NCI-H1417 treated with DMSO at 0.1 percent for 48 hours (cell line): ENCODE measurements around the gene SLC7A5.
"Not testable (repeated sequence)": the region's sequence is repeated elsewhere in the genome, so short reads cannot be mapped to it uniquely, and the experiment has no call there.

Experiments used
- DNase-seq: peaks from one replicate; lab custom pipeline; 2025; lab: John Stamatoyannopoulos, UW

SLC7A5 gene

GRCh38 chr16:87869061-87869878 is at the start of gene SLC7A5:
Gene SLC7A5, minus strand, starts transcription at chr16:87869507. Its CDS starts 85 bp downstream, at chr16:87869422.
- DNase-seq = not testable (repeated sequence)

- no peak for DNase-seq
These were observed 49.0 kb upstream of the SLC7A5 start for GRCh38 chr16:87918338-87918737.

DNA sequence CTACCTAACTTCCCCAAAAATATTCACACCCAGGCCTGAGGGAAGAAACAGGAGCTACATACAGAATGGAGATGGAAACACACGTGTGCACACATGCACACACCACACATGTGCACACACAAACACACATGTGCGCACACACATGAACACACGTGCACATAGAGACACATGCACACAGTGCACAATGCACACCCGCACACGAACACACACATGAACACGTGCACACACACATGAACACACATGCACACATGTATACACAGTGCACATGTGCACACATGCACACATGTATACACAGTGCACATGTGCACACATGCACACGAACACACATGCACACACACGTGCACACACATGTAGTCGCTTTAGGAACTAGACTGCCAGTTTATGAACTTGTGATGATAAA is 48.2 kb upstream of the SLC7A5 start:
- no peak for DNase-seq

DNA sequence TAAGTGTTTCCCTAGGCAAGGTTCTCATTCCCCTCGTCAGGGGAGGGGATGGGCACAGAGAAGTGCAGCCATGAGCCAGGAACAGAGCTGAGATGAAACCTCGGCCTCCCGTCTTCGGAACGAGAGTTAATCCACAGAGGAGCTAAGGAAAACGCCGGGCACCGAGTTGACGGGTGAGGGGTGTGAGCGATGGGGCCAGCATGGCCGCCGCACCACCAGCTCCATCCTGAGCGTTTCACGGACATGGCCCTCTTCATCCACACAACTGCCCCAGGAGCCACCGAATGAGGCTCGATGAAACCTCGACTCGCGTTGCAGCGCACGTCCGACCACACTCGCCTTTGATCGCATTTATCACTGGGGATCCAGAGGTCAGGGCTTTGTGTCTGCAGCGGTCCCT is 45.5 kb upstream of the SLC7A5 start:
- DNase-seq = no peak

GRCh38 chr16:87914021-87914725 is 44.9 kb upstream of the SLC7A5 start:
- not testable (repeated sequence) for DNase-seq

DNA sequence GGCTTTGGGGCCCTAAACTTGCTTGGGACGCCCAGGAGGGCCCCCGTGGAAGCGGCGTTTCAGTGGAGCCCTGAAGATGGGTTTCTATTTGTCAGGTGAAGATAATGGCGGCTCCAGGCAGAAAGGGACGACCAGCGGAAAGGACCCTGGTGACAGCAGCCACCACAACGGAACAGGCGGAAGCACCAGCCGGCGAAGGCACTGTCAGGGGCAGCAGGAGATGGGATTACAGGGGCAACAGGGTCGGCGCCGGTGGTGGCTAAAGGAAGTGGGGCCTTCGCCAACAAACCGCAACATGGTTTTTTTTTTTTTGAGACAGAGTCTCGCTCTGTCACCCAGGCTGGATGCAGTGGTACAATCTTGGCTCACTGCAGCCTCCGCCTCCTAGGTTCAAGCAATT is 43.4 kb upstream of the SLC7A5 start:
- DNase-seq = not testable (repeated sequence)

DNA sequence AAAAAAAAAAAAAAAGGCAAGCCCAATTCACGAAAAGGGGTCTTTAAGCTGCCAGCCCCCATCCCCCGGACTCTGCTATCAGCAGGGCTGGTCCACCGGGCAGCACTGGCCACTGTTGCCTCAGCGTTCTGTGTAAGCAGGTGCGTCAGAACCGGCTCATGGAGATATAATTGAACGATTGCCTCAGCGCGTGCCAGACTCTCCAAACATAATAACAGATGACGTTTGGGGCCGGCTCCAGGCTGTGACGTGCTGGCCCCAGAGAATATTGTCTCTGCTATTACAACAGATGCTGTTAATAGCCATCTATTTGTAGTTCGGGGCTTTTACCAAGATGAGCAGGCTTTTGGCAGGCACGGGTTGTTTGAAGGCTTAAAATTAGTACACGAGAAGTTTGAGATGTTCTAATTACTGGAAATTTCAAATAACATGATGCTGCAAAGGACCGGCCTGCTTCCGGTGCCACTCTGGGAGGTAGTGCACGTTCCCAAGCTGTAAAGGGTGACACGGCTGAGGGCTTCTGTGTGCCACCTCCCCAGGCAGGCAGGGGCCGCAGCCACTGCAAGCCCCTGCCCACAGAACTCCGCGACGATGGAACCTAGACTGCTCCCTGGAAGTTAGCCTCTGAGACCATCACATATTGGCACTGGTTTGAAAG is 41.9 kb upstream of the SLC7A5 start:
- peak; percentile 64 for DNase-seq

GRCh38 chr16:87909203-87909935 is 40.1 kb upstream of the SLC7A5 start:
- not testable (repeated sequence) for DNase-seq

DNA sequence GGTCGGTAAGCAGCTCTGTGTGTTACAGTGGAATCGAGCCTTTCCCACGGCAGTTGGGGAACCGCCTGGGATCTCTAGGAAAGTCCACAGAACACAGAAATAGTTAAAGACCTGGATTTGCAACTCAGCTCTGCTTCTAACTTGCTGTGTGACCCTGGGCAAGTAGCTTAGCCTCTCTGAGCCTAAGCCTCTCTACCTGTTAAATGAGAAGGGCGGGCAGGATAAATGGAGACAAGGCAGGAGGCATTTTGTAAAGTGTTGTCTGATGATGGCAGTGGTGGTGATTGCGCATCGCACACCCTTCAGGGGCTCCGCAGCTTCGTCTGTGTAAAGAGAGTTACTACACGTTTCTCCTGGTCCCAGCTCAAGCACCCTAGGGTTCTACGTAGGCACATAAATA is 38.8 kb upstream of the SLC7A5 start:
- not testable (repeated sequence) for DNase-seq

GRCh38 chr16:87905521-87905920 is 36.2 kb upstream of the SLC7A5 start:
- DNase-seq = not testable (repeated sequence)

DNA sequence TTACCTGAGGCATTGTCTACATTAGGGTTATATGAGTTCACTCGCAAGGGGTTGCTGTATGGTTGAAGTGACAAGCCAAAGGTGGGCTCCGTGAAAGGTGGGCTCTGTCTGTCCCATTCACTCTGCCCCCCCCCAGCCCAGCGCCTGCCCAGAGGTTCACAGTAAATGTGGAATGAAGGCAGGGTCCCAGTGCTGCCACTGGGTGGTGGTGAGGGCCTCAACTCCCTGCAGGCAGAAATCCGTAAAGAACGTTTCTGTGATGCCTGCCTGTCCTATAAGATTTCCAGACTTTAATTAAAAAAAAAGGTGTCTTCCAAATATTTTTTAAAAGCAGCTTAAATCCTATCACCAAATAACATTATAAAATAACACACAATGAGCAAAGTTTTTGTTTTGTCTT is 35.7 kb upstream of the SLC7A5 start:
- not testable (repeated sequence) for DNase-seq

- DNase-seq = not testable (repeated sequence)
These were observed 31.2 kb upstream of the SLC7A5 start for GRCh38 chr16:87900489-87900888.

DNA sequence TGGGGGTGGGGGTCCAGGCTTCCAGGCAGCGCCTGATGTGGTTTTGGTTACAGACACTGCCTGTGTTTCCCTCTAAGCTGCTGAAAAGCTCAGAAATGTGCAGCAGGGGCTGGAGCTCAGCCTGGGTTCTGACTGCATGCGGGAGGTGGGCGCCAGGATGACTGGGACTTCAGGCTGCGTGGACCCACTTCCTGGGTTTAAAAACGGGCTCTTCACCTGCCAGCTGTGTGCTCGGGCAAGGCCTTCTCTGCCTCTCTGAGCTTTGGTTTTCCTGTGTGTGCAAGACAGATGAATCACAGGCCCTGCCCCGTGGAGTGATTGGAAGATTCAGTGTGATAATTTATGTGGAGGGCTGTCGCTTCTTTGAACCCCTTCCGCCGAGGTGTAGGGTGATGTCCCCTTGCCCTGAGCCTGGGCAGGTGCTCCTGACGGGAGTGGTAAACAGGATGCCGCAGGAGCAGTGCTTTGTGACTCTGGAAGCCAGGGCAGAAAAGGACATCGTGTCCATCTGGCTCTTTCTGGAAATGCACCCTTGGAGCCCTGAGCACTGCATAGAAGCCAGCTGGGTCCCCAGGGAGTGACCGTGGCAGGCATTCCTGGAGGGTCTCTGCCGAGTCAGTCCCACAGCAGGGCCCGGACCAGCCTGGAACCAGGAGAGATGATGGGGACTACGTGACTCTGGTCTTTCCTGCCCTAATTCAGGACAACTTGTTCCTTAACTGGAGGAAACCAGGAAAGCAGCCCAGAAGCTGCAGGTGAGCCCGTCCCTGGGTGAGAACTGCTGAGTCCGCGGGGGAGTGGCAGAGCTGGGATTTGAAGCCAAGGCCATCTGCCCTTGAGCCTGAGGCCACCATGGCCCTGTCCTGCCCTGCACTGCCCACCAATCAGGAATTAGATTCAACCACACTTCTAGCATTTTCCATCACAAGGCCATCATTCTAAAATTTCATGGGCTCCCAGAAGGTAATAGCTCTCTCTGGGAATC is 28.5 kb upstream of the SLC7A5 start:
- DNase-seq = no peak

- DNase-seq = not testable (repeated sequence)
These were observed 27.7 kb upstream of the SLC7A5 start for GRCh38 chr16:87896924-87897520.

DNA sequence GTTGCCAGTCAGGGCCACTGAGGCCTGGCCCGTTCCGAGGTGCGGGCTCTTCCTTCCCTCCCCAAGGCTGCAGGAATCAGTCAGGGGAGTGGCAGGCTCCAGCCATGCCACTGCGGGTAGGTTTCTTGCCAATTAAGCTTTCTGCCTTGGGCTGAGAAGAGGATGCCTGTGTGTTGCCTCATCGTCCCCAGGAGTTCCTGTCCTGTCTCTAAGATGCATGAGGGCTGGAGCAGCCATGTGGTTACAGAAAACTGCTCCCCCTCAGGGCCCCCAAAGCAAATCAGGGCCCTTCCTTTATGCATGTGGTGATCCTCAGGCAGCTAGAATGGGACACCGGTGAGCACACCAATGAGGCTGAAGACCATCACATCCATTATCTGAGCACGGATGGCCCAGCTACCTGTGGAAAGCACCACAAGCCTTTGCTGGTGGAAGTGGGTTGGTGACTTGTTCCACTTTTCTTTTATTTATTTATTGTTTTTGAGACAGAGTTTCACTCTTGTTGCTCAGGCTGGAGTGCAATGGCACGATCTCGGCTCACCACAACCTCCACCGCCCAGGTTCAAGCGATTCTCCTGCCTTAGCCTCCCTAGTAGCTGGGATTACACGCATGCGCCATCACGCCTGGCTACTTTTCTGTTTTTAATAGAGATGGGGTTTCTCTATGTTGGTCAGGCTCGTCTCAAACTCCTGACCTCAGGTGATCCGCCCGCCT is 27.0 kb upstream of the SLC7A5 start:
- not testable (repeated sequence) for DNase-seq

DNA sequence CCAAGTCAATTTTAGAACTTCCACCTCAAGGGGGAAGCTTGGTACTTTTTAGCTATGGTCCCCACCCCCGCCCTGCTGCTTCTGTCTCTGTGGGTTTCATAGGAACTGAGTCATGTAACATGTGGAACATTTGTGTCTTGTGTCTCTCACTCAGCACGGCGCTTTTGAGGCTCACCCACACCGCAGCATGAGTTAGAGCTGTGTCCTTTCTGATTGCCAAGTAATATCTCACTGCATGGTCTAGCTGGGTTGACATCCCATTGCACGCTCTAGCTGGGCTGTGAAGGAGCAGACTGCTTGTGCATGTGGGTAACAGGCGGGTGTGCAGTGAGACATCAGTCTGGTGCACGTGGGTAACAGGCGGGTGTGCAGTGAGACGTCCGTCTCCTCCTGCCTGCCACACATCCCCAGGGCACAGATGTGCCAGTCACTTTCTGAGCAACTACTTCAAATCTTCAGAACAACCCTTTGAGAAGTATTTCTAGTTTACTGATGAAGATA is 26.4 kb upstream of the SLC7A5 start:
- no peak for DNase-seq

- not testable (repeated sequence) for DNase-seq
These were observed 24.7 kb upstream of the SLC7A5 start for GRCh38 chr16:87894005-87894404.

DNA sequence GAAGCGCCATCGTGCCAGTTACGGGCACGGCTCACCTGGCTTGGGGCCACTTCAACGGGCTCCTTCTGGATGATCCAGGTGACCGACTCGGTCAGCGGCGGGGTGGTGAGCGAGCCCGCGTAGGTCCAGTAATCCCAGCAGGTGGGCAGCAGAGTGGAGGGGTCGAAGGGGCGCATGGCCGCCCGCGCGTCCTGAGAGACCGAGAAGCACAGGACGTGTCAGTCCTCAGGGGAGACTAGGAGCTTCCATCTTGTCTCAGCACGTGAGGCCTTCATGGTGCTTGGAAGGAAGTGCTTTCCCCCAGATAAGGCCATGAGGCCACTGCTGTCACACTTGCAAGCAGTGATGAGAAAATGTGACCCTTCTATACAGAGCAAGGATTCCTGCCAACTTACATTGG is 22.5 kb upstream of the SLC7A5 start:
- no peak for DNase-seq

DNA sequence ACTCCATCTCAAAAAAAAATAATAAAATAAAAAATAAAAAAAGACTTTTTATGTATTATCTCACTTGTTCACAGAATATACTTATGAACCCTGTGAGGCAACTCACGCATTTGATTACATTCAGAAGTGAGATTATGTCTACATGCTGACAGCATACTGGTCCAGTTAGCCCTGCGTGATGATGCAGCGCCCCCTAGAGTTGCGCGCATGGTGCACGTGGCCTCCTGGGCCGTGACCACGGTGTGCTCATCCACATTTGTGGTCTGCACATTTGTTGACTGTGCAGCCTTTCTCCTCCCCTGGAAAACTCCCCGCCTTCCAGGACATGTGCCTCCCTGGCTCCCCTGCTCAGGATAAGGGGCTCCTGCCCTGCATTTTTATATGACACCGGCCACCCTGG is 20.5 kb upstream of the SLC7A5 start:
- not testable (repeated sequence) for DNase-seq
